C1 segment of cervical spinal cord (tissue), 14 donors: Measurements from ENCODE around the gene SSC5D.

Experiments
- DNase-seq, 14 donors: peaks; one replicate each; lab custom pipeline; 2025; lab: John Stamatoyannopoulos, UW

Gene SSC5D

GRCh38 chr19:55535173-55535964, 47.1 kb downstream of the SSC5D start:
- DNase-seq = no peak

- no peak for DNase-seq
These were observed 47.7 kb downstream of the SSC5D start for GRCh38 chr19:55535965-55536350.

GRCh38 chr19:55536366-55536765, 48.1 kb downstream of the SSC5D start:
- DNase-seq = no peak

GRCh38 chr19:55536951-55537740, 48.9 kb downstream of the SSC5D start, which contains the start of gene SBK2:
Gene SBK2 (minus strand): TSS chr19:55537133. CDS start chr19:55536294, 839 bp downstream.
- DNase-seq = no peak

- no peak for DNase-seq
These were observed 49.5 kb downstream of the SSC5D start for GRCh38 chr19:55537741-55538111.

GRCh38 chr19:55538132-55538531, 49.9 kb downstream of the SSC5D start:
- DNase-seq = no peak

- no peak for DNase-seq
These were observed 51.1 kb downstream of the SSC5D start for GRCh38 chr19:55539090-55539984.

- DNase-seq = peak in 1 of 14 donors; percentile 94
These were observed 52.4 kb downstream of the SSC5D start for GRCh38 chr19:55540619-55541018.

GRCh38 chr19:55541091-55541490, 52.9 kb downstream of the SSC5D start:
- DNase-seq = no peak

GRCh38 chr19:55542292-55542855, 54.1 kb downstream of the SSC5D start:
- DNase-seq = no peak

GRCh38 chr19:55543567-55543966, 55.3 kb downstream of the SSC5D start:
- no peak for DNase-seq

GRCh38 chr19:55544014-55544413, 55.8 kb downstream of the SSC5D start:
- no peak for DNase-seq

- no peak for DNase-seq
These were observed 56.7 kb downstream of the SSC5D start for GRCh38 chr19:55544776-55545439.

- DNase-seq = no peak
These were observed 57.2 kb downstream of the SSC5D start, which contains the start of gene SBK3 for GRCh38 chr19:55545443-55545842. Gene SBK3 (minus strand): TSS chr19:55545543. CDS start chr19:55545543, 0 bp downstream.

- no peak for DNase-seq
These were observed 57.8 kb downstream of the SSC5D start for GRCh38 chr19:55546011-55546410.

GRCh38 chr19:55546822-55547614, 58.8 kb downstream of the SSC5D start:
- DNase-seq = peak in 5 of 14 donors; percentile 3 to 60 (median 14)

GRCh38 chr19:55549500-55550320, 61.5 kb downstream of the SSC5D start:
- DNase-seq = peak in 1 of 14 donors; percentile 48

- DNase-seq = peak in 1 of 14 donors; percentile 47
These were observed 62.0 kb downstream of the SSC5D start for GRCh38 chr19:55550321-55550650.

GRCh38 chr19:55552206-55552605, 64.0 kb downstream of the SSC5D start:
- no peak for DNase-seq
